Loucy (cell line): Measurements from ENCODE around the gene RGS19.

Experiments
- CTCF ChIP-seq: fragments of 200-600 bp; sonication (generic); conservative IDR thresholded peaks from 2 replicates; pipeline ENCODE4 v1.5.1; 2014; ENCODE audit warnings: mild to moderate bottlenecking, antibody characterized with exemption, low read length
- EZH2phosphoT487 ChIP-seq: fragments of 200-600 bp; IDR thresholded peaks from 2 replicates; pipeline ENCODE4 v1.6.1; 2018; ENCODE audit warnings: antibody characterized with exemption, mild to moderate bottlenecking, moderate library complexity, borderline replicate concordance

- no peak for TF ChIP-seq CTCF
- no peak for TF ChIP-seq EZH2phosphoT487
These were observed 3.0 kb downstream of the RGS19 start for GRCh38 chr20:64076061-64076997.
